GM12891 (cell line): ENCODE measurements around the gene COL12A1.

Experiments
- DNase-seq: peaks from one replicate; pipeline ENCODE4 v3.0.0; 2011; ENCODE audit warnings: low spot score; ENCODE audit not compliant: insufficient read length
- FAIRE-seq: peaks from 2 replicates; lab custom pipeline; 2011; peaks lifted over from hg19 to GRCh38; lab: Jason Lieb, UNC
- PAX5 ChIP-seq: IDR thresholded peaks from 2 replicates; pipeline ENCODE4 v1.6.1; 2011; ENCODE audit warnings: low read length, moderate library complexity, mild to moderate bottlenecking; ENCODE audit not compliant: insufficient read depth, severe bottlenecking
- POLR2A ChIP-seq: IDR thresholded peaks from 2 replicates; pipeline ENCODE4 v1.6.1; 2011; ENCODE audit warnings: low read depth, low read length, control low read depth
- POLR2AphosphoS5 ChIP-seq: IDR thresholded peaks from 2 replicates; pipeline ENCODE4 v1.6.1; 2011; ENCODE audit warnings: low read depth, low read length, control low read depth
- POU2F2 ChIP-seq: IDR thresholded peaks from 2 replicates; pipeline ENCODE4 v1.6.1; 2011; ENCODE audit warnings: low read depth, mild to moderate bottlenecking, control low read depth, low read length, moderate library complexity
- SPI1 ChIP-seq: IDR thresholded peaks from 2 replicates; pipeline ENCODE4 v1.6.1; 2011; ENCODE audit warnings: low read depth, low read length, control low read depth
- TAF1 ChIP-seq: IDR thresholded peaks from 2 replicates; pipeline ENCODE4 v1.6.1; 2011; ENCODE audit warnings: low read depth, low read length, control low read depth

COL12A1 gene

GRCh38 chr6:75213732-75214131, 7.9 kb upstream of the COL12A1 start:
- no peak for TF ChIP-seq TAF1
- no peak for TF ChIP-seq SPI1
- no peak for TF ChIP-seq POLR2A
- no peak for TF ChIP-seq POLR2AphosphoS5
- no peak for TF ChIP-seq POU2F2
- no peak for TF ChIP-seq PAX5
- FAIRE-seq (no peak), DNase-seq (no peak)

- FAIRE-seq (no peak), DNase-seq (no peak)
- no peak for TF ChIP-seq SPI1
- TF ChIP-seq TAF1, result no peak
- no peak for TF ChIP-seq POLR2AphosphoS5
- TF ChIP-seq POU2F2, result no peak
- TF ChIP-seq PAX5, result no peak
- no peak for TF ChIP-seq POLR2A
Observed at GRCh38 chr6:75213112-75213511, 7.3 kb upstream of the COL12A1 start.

- FAIRE-seq, result no peak
- TF ChIP-seq PAX5 (no peak), TAF1 (no peak), POLR2A (no peak), POLR2AphosphoS5 (no peak), SPI1 (no peak), POU2F2 (no peak)
- DNase-seq, result no peak
Observed at GRCh38 chr6:75211920-75212590, 6.2 kb upstream of the COL12A1 start.

GRCh38 chr6:75210885-75211739, 5.3 kb upstream of the COL12A1 start:
- no peak for FAIRE-seq
- no peak for TF ChIP-seq TAF1
- TF ChIP-seq POLR2A, result no peak
- no peak for TF ChIP-seq SPI1
- TF ChIP-seq POLR2AphosphoS5, result no peak
- no peak for TF ChIP-seq POU2F2
- no peak for TF ChIP-seq PAX5
- no peak for DNase-seq

- no peak for DNase-seq
- TF ChIP-seq PAX5 (no peak), SPI1 (no peak), POLR2A (no peak), POLR2AphosphoS5 (no peak), POU2F2 (no peak), TAF1 (no peak)
- no peak for FAIRE-seq
Observed at GRCh38 chr6:75209184-75209723, 3.4 kb upstream of the COL12A1 start.

GRCh38 chr6:75208298-75209183, 2.7 kb upstream of the COL12A1 start:
- TF ChIP-seq TAF1, result no peak
- TF ChIP-seq PAX5, result no peak
- TF ChIP-seq SPI1, result 0 out of 2 replicates have a peak, but pooled peaks have one; percentile 22
- no peak for TF ChIP-seq POLR2A
- no peak for TF ChIP-seq POLR2AphosphoS5
- FAIRE-seq (peak; percentile 54), DNase-seq (no peak)

- FAIRE-seq, result no peak
- TF ChIP-seq POLR2AphosphoS5 (no peak), PAX5 (no peak), TAF1 (no peak), POLR2A (no peak), SPI1 (no peak), POU2F2 (no peak)
- no peak for DNase-seq
Observed at GRCh38 chr6:75206576-75207342, 906 bp upstream of the COL12A1 start.
